GM12878 (cell line): ENCODE measurements around the gene NR2F1-AS1. TPM values are rescaled to one million over a fixed set of nuclear protein-coding genes. Genes with fewer than 3 reads are reported as not detected.
A peak's percentile ranks its signal among the peaks of the same experiment; 100 is the strongest.
"Not testable (repeated sequence)": the region's sequence is repeated elsewhere in the genome, so short reads cannot be mapped to it uniquely, and the experiment has no call there.

Experiments
- ATAC-seq: fragments of 200-7000 bp; cut with Tn5 transposase; 3 replicates; pipeline ENCODE4 v1.9.1; 2020; ENCODE audit warnings: mild to moderate bottlenecking, moderate library complexity
- BruUV-seq: library from RNA; stranded (reverse); fragments of 400-500 nt; replicated peaks from 2 replicates; lab custom pipeline; 2021; lab: Mats Ljungman, UMichigan
- CTCF ChIA-PET: fragments of 300-600 bp; sonication (Branson Sonifier 250); formaldehyde crosslinking; extraction: SDS; loops from one replicate; lab custom pipeline; 2021; ENCODE audit warnings: inconsistent platforms; lab: Yijun Ruan, JAX
- POLR2A ChIA-PET: fragments of 350-600 bp; formaldehyde crosslinking; extraction: SDS; loops from one replicate; lab custom pipeline; 2021; ENCODE audit warnings: inconsistent platforms; lab: Charles Lee
- RAD21 ChIA-PET: fragments of 300-600 bp; sonication (Branson Sonifier 250); formaldehyde crosslinking; loops from one replicate; lab custom pipeline; 2023; ENCODE audit warnings: antibody characterized with exemption; ENCODE audit not compliant: unreplicated experiment; lab: Charles Lee
- SMC1A ChIA-PET: fragments of 300-600 bp; sonication (Branson Sonifier 250); formaldehyde crosslinking; loops from one replicate; lab custom pipeline; 2023; ENCODE audit not compliant: unreplicated experiment, uncharacterized antibody; lab: Charles Lee
- DNase-seq: peaks from one replicate; pipeline ENCODE4 v3.0.0-alpha.2; 2011; ENCODE audit warnings: low read depth, low spot score
- FAIRE-seq: peaks from 3 replicates; lab custom pipeline; 2011; peaks lifted over from hg19 to GRCh38; lab: Jason Lieb, UNC
- H2AFZ ChIP-seq: 2 replicates; pipeline ENCODE4 v1.6.0; 2011; ENCODE audit warnings: low read depth, low read length, control low read depth; ENCODE audit not compliant: control insufficient read depth
- H3K27ac ChIP-seq: 2 replicates; pipeline ENCODE4 v1.5.1; 2011; ENCODE audit warnings: control low read depth; ENCODE audit not compliant: control insufficient read depth, insufficient read depth
- H3K27me3 ChIP-seq, 2 experiments: replicated peaks in 1 of 2; 2 replicates each; pipeline versions ENCODE4 v1.6.0 to v1.6.1; 2011; ENCODE audit warnings: low read length in 1 of 2; ENCODE audit not compliant: control insufficient read depth in 2 of 2, insufficient read depth in 2 of 2
- H3K36me3 ChIP-seq, 2 experiments: 2 replicates each; pipeline ENCODE4 v1.5.1; 2011; ENCODE audit warnings: low read length in 1 of 2; ENCODE audit not compliant: control insufficient read depth in 2 of 2, insufficient read depth in 2 of 2
- H3K4me1 ChIP-seq: 2 replicates; pipeline ENCODE4 v1.6.1; 2011; ENCODE audit warnings: mild to moderate bottlenecking, low read length, moderate library complexity, mixed read lengths; ENCODE audit not compliant: control insufficient read depth, insufficient read depth
- H3K4me2 ChIP-seq: 2 replicates; pipeline ENCODE4 v1.6.0; 2011; ENCODE audit warnings: control low read depth; ENCODE audit not compliant: control insufficient read depth, insufficient read depth
- H3K4me3 ChIP-seq: fragments of 200-600 bp; sonication (generic); 2 replicates; pipeline ENCODE4 v1.5.1; 2016
- H3K79me2 ChIP-seq: 2 replicates; pipeline ENCODE4 v1.6.0; 2011; ENCODE audit warnings: low read length; ENCODE audit not compliant: control insufficient read depth, insufficient read depth
- H3K9ac ChIP-seq: 2 replicates; pipeline ENCODE4 v1.8.0; 2011; ENCODE audit warnings: low read length, control low read depth, mixed read lengths; ENCODE audit not compliant: control insufficient read depth, insufficient read depth
- H3K9me3 ChIP-seq: replicated peaks from 3 replicates; pipeline ENCODE4 v1.5.1; 2011; ENCODE audit warnings: mild to moderate bottlenecking, low read length; ENCODE audit not compliant: control insufficient read depth, insufficient read depth
- H4K20me1 ChIP-seq: 2 replicates; pipeline ENCODE4 v1.6.0; 2011; ENCODE audit not compliant: control insufficient read depth, insufficient read depth
- NR2C1 ChIP-seq: fragments of 450-650 bp; IDR thresholded peaks from 2 replicates; pipeline ENCODE4 v1.6.1; 2017; ENCODE audit warnings: antibody characterized with exemption, mild to moderate bottlenecking, moderate library complexity
- STAT1 ChIP-seq: fragments of 450-650 bp; conservative IDR thresholded peaks from 2 replicates; pipeline ENCODE4 v1.6.1; 2014; ENCODE audit warnings: antibody characterized with exemption, mild to moderate bottlenecking
- WGBS: methylation state at CpG from one replicate; pipeline ENCODE4 v1.1.6; 2016; ENCODE audit warnings: low lambda C conversion rate; ENCODE audit not compliant: insufficient replicate concordance, insufficient coverage; ENCODE audit errors: missing lambda C conversion rate; 5-methylcytosine and 5-hydroxymethylcytosine counted together
- in situ Hi-C: fragments of 300-500 bp; cut with MboI; formaldehyde crosslinking; loops from 9 replicates; pipeline ENCODE4 v1.14.3; 2018; ENCODE audit warnings: mixed read lengths
- intact Hi-C: fragments of 100-400 bp; cut with micrococcal nuclease; formaldehyde crosslinking; loops from one replicate; pipeline ENCODE4 v1.14.2; 2022; ENCODE audit not compliant: unreplicated experiment
- polyA plus RNA-seq, 11 experiments: library from polyadenylated mRNA; depleted of rRNA in 4 of 11; unstranded in 6 of 11; stranded (reverse) in 5 of 11; fragments of >200 nt; fragmentation: Nextera tagmentation in 4 of 11; fragmentation: Illumina TruSeq in 1 of 11; extraction: Ambion mirVana in 4 of 11; extraction: Trizol in 1 of 11; gene quantifications; 1 replicate in 1 of 11; 2 replicates in 10 of 11; pipeline versions ENCODE4 v1.2.1 to v1.2.3, GENCODE V29; 2011 to 2016; ENCODE audit warnings: inconsistent platforms in 2 of 11, missing spikeins in 2 of 11, low read depth in 1 of 11
- total RNA-seq, 4 experiments: library from RNA; depleted of rRNA in 3 of 4; stranded (reverse); fragments of >200 nt in 3 of 4; fragmentation: Illumina TruSeq in 1 of 4; extraction: Trizol in 1 of 4; gene quantifications; 2 replicates each; pipeline versions ENCODE4 v1.2.1 to v1.2.3, GENCODE V29; 2013 to 2021

The NR2F1-AS1 gene
- total and polyA plus RNA-seq, 10 of the 15 experiments (the other 5 are each of a cell fraction or from before 2014, with no cell fraction given) = 0.11 to 0.85 (median 0.27) TPM

DNA sequence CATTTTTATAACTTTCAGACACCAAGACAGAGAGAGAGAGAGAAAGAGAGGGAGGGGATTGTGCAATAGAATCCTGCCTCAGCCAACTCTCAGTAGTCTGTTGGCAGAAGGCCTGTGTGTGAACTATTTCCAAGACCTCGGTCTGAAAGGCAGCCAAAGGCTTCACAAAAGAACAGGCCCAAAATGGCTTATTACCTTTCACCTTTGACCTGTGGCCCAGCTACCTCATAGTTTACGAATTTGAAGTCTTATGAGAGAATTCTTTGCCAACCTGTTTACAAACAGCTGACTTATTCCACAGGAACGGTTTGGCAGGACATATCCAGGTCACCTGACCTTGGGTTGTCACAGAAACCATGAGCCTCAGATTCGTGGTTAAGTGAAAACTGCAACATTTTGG is 48.6 kb downstream of the NR2F1-AS1 start:
- no peak for DNase-seq

DNA sequence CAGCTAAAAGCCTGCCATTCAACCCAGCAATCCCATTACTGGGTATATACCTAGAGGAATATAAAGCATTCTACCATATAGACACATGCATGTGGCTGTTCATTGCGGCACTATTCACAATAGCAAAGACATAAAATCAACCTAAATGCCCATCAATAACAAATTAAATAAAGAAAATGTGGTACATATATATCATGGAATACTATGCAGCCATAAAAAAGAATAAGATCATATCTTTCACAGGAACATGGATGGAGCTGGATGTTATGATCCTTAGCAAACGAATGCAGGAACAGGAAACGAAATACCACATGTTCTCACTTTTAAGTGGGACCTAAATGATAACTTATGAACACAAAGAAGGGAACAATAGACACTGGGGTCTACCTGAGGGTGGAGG is 59.2 kb downstream of the NR2F1-AS1 start:
- in situ Hi-C loops, H3K4me2 ChIP-seq, POLR2A ChIA-PET, SMC1A ChIA-PET, intact Hi-C loops, H3K27ac ChIP-seq, ATAC-seq, H2AFZ ChIP-seq, H4K20me1 ChIP-seq, RAD21 ChIA-PET, DNase-seq, BruUV-seq, H3K9ac ChIP-seq, H3K4me3 ChIP-seq, H3K36me3 ChIP-seq, H3K79me2 ChIP-seq, H3K27me3 ChIP-seq, H3K9me3 ChIP-seq, H3K4me1 ChIP-seq, FAIRE-seq: not testable (repeated sequence)
- 26% methylated on average over 3 of the region's 3 CpGs for WGBS
- CTCF ChIA-PET = interaction anchor here (0.6 kb wide), 1 partner anchor 791 kb away, joined by 6 read pairs; no protein-coding TSS in a partner anchor

More for the DNA sequence above, 48.6 kb downstream of the NR2F1-AS1 start:
- Histone ChIP-seq H4K20me1 (no peaks in the 10 kb centered on the region), H3K27me3 (no peaks in the 10 kb centered on the region), H3K9me3 (no peaks in the 10 kb centered on the region), H3K4me1 (no peaks in the 10 kb centered on the region), H3K4me2 (no peak overlapping the region), H3K9ac (no peak overlapping the region), H3K36me3 (no peaks in the 10 kb centered on the region), H2AFZ (no peak overlapping the region), H3K4me3 (no peak overlapping the region), H3K27ac (no peak overlapping the region), H3K79me2 (no peaks in the 10 kb centered on the region)
- FAIRE-seq (no peak), ATAC-seq (no peak)
- WGBS = 6% methylated on average over 4 of the region's 4 CpGs
- BruUV-seq = no TSS peak
- intact Hi-C loops (no loop called here), in situ Hi-C loops (no loop called here)
- ChIA-PET SMC1A (no interaction called here), POLR2A (no interaction called here), RAD21 (no interaction called here), CTCF (no interaction called here)
- TF ChIP-seq NR2C1 (peak; percentile 54), STAT1 (no peak)
